NCI-H1092 (cell line): Measurements from ENCODE around the gene PCDHGC3.
A peak's percentile ranks its signal among the peaks of the same experiment; 100 is the strongest.

Experiments
- DNase-seq: peaks from one replicate; lab custom pipeline; 2025; lab: John Stamatoyannopoulos, UW

Gene PCDHGC3

GRCh38 chr5:141523991-141524390 lies 48.2 kb downstream of the PCDHGC3 start:
- DNase-seq, result no peak

DNA sequence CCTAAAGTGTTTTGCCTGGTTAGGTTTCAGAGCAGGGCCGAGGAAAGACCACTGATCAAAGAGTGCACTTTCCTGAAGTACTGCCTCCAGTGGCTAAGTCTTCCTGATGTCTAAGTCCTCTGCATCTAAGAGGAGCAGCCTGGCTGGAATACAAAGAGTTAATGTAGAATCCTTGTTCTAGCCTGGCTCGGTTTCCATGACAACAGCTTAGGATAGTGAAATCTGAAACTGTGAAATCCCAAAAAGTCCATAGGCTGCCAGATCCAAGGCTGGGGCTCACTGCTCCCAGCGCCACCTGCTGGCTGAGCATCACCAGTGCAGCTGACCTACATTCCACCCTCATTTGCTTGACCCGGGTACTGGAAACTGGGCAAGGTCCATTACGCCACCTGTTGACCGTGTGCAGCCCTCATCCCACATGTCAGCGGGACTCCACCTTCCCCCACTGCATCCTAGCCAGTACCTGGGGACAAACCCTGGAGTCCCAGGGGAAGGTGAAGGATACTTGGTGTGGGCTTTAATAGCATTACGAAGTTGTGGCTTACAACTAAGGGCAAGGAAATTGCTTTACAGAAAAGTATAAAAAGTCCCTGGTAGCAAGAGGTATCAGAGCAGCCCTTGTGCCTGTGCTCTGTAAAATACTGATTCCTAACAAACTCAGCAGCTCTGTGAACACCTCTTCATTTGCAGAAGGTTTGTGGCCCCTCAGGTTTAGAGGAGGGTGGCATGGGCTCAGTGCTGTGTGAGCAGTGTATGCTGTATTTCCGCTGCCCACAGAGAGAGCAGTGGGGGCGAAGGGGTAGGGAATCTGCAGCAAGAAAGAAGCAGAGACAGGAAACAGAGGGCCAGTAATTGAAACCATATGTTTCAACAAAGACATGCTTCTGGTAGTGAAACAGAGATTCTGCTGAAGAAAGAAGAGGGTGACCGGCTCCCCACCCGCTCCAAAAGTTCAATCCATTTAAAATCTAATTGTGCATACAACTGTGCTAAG lies 49.1 kb downstream of the PCDHGC3 start:
- peak; percentile 60 for DNase-seq

DNA sequence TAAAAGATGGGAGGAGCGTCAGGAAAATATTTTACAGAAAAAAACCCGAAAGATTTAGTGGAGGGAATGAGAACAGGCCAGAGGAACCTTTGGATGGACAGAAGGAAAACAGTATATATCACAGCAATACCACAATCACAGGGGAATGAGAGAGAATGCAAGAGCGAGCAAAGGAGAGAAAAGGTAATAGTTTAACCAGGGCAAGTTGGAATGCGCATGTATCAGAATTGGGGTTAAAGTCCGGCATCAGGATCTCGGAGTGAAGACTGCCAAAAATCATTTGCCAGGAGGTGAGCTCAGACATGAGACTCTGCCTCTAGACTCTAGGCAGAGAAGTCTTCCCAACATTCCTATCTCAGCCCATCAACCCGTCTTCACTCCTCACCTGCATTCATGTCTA lies 49.9 kb downstream of the PCDHGC3 start:
- DNase-seq, result no peak

DNA sequence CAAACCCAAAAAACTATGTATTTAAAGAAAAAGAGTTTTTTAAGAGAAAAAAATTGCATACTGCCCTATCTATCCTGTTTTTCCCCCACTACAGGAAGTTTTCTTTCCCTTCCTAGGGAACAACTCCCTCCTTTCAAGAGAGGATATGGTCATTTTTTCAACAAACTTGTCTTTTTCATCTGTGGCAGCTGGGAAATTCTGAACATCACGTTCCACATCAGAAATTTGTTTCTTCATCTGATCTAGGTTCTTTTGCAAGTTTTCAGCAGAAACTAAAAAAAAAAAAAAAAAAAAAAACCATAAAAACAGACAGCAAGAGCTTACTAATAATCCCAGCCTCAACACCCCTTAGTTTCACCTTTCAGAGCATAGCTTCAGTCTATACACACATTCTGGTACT lies 51.7 kb downstream of the PCDHGC3 start:
- no peak for DNase-seq
